SW 1271 (cell line): ENCODE measurements around the gene RGS10.
"Not testable (repeated sequence)": the region's sequence is repeated elsewhere in the genome, so short reads cannot be mapped to it uniquely, and the experiment has no call there.

Source experiments
- DNase-seq, 2 experiments: peaks; one replicate each; lab custom pipeline; 2025; lab: John Stamatoyannopoulos, UW

The RGS10 gene

GRCh38 chr10:119542357-119542987 is at the start of gene RGS10:
Gene RGS10 (minus strand): TSS chr10:119542719. CDS start chr10:119542638, 81 bp downstream.
- peak in 1 of 2 experiments; percentile 25 for DNase-seq

GRCh38 chr10:119588071-119588470 is 45.6 kb upstream of the RGS10 start:
- no peak for DNase-seq

DNA sequence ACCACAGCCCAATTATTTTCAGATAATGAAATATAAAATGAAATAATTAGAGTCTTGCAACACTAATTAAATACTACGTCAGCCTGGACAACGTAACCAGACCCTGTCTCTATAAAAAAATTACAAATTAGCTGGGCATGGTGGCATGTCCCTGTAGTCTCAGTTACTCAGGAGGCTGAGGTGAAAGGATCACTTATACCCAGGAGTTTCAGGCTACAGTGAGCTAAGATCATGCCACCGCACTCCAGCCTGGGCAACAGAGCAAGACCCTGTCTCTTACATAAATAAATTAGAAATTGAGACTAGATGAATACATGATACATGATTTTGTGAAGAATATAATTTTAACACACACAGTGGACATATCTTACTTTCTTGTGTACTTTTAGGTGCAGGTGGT is 35.8 kb upstream of the RGS10 start:
- no peak for DNase-seq

DNA sequence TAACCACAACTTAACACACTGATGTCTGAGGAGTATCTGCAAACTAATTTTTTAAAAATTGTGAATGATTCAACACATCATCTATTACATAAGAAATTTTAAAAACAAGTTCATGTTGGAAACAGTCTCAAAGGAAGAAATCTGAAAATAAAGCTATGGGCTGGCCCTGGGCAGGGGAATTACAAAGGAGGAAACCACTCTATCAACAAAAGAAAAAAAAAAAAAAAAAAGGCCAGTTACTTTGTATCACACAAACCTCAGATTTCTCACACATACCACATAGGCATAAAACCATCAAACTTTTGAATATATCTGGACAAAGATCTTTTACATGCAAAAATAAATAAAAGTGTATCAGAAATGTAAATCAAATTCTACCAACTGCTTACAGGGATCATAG is 33.5 kb upstream of the RGS10 start:
- DNase-seq, result no peak

DNA sequence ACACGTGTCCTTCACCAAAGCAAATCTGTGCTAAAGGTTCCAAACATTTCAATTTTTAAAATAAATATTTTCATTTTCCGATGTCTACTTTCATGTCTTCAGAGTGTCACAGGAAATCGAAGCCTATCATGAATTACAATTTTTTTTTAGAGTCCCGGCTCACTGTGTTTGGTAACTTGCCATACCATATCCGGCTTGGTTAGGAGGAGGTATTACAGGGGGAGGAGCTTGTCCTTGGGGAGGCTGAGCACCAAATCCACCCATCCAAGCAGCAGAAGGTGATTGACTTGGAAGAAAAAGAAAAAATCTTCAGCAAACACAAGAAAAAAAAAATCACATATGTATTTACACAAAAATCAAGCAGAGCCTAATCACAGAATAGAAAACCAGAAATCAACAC is 33.0 kb upstream of the RGS10 start:
- no peak for DNase-seq

DNA sequence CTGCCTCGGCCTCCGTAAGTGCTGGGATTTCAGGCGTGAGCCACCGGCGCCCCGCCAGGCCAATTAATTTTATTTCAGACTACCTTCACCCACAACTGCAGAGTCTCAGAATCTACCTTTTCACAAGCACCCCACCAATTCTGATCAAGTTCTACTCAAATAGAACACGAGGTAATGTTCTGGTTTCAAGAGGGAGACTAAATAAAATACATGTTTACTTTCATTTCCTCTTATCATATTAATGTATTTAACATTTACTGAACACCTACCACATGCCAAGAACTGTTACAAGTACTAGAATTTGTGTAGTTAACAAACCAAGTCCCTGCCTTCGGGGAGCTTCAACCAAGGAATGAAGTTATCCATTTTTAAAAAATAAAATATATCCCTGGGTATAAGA is 25.5 kb upstream of the RGS10 start:
- no peak for DNase-seq

GRCh38 chr10:119562097-119562496 is 19.6 kb upstream of the RGS10 start:
- DNase-seq, result no peak

GRCh38 chr10:119559511-119559910 is 17.0 kb upstream of the RGS10 start:
- not testable (repeated sequence) for DNase-seq

- DNase-seq, result not testable (repeated sequence)
These were observed 13.6 kb upstream of the RGS10 start for GRCh38 chr10:119556081-119556480.

- no peak for DNase-seq
These were observed 12.8 kb upstream of the RGS10 start for GRCh38 chr10:119555178-119555784.

GRCh38 chr10:119550827-119551226 is 8.3 kb upstream of the RGS10 start:
- no peak for DNase-seq

DNA sequence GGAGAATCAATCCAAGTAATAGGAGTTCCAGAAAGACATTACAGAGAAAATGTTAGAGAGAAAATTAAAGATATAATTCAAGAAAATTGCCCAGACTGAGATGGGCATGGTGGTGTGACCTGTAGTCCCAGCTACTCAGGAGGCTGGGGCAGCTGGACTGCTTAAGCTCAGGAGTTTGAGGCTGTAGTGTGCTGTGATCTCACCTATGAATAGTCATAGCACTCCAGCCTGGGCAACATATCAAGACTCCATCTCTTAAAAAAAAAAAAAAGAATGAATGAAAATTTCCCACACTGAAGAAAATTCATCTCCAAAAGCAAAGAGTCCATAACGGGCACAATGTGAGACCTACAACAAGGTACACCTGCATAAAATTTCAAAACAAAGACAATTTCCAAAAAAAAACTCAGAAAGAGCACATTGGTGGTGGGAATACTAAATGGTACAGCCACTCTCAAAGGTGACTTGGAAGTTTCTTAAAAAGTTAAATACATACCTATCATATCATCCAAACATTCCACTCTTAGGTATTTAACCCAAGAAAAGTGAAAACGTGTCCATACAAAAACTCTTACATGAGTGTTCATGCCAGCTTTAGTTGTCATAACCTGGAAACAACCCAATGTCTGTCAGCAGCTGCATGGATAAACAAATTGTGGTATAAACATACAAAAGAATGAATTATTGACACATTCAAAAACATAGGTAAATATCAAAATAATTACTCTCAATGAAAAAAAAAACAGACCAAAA is 6.9 kb upstream of the RGS10 start:
- DNase-seq, result no peak

DNA sequence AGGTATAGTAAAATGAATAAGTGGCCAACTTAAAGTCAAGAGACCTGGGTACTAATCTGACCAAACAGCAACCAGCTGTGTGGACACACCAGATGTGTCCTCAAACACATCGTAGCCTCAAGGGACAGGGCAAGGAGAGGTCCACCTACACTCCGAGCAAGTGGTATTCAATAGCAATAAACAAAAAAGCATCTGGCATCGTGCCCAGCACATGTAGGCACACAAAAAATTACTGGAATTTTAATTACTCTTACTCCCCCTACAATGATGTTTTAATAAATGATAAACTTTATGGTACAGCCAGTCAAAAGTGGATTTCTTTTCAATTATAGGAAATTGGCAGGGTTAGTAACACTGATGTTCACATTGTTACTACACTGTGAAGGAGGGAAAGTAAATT is 3.5 kb upstream of the RGS10 start:
- DNase-seq, result no peak

GRCh38 chr10:119545310-119545709 is 2.8 kb upstream of the RGS10 start:
- DNase-seq, result no peak

DNA sequence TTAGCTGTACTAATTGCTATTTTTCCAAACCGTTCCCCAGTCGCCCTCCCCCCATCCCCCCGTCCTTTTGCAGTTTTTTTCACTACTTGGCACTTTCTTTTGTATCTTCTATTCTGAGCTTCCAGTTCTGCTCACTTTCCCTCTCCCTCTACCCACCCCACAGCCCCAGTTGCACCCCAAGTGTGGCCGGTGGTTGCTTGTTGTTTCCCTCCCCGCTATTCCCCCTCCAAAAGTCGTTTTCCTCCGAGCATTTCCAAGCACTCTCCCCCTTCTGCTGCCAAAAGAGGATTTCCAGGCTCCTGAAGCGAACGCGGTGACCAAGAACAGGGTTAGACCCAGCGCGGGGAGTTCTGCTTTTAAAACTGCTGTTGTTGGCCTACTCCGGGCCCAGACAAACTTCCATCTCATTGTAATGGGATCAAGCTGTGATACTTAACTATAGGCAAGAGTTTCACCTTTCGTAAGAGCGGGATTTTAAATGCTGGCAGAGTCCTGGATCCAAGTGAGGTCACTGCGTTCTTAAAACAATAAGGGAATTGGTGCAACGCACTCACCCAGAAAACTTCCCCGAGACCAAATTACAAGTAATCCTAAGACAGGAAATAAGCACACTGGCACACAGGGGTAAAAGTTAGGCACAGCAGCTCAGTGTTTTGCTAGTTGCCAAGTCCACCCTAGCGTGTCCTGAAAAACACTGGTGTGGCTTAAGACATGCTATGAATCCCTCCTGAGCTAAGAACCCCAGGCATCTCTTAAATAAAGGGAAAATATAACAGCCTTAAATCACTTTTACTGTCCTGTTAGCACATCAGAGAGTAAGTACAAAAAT is 1.5 kb upstream of the RGS10 start:
- no peak for DNase-seq

DNA sequence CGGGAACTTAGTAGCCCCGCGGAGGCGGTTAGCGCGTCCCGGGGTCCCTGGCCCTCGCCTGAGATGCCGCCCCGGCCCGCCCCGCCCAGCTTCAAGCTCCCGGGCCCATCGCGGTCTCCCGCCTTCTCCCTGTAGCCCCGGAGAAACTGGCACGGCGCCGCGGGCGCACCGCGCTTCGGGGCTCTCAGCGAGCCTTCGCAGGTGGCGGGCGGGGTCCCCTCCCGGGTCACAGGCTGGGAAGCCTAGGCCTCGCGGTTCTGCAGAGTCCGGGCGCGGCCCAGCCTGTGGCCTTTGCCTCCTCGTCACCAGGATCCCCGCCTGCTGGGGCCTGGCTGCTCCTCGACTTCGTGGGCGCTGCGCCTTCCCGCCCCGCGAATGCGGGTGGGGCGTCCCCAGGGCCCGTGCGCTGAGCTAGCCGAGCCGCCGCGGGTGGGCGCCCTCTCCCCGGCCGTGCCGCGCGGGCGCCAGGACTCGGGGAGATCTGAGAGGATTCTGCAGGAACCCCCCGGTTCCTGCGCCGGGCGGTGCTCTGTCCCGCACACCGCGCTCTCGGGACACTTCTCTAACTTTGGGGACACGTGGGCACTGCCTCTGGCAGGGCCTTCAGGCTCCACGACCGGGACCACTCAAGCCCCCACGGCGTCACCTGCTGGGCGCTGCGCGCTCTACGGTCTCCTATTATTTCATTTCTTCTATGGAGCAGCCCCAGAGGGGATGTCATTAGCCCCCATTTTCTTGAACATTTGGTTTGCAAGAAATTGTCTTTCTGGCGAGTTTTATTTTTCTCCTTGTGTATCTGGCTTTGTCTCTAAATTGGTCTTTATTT is 682 bp upstream of the RGS10 start:
- peak in 1 of 2 experiments; percentile 44 for DNase-seq

DNA sequence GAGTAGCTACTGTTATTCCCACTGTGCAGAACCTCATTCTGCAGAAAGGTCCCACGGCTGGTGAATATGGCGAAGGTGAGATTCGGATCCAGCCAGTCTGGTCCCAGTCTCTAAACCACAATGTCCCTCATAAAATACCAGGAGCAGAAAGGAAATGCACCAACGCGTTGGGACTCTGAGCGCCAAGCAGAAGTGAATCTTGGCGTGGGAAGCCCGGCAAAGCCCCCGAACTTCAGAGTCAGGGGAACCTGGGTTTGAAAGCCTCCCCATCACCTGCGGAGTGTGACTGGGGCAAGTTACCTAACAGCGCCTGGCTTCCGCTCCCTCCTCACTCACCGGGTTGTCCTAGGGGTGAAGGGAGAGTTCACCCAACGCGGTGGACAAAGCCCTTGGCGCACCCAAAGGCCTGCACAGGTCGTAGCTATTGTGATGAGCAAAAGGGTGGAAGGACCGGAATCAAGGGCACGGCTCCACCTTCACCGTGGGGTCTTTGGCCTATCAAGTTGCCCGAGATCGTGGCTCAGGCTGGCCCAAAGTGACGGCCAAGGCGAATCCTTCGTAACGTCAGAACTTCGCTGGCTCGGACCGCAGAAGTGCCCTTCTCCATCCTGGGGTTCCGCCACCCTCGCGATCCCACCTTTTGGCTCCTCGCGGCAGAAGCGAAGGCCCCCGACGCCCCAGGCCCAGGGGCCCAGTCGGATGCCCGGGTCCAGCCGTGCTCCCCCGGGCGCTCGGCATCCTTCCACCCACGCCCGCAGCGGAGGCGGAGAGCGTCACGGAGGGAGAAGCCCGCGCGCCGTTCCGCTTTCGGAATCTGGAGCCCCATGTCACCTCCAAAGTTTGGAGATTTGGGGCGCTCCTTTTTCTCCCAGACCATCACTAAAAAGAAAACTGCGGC is 811 bp downstream of the RGS10 start:
- DNase-seq, result no peak

GRCh38 chr10:119541046-119541445 is 1.5 kb downstream of the RGS10 start:
- DNase-seq, result no peak

DNA sequence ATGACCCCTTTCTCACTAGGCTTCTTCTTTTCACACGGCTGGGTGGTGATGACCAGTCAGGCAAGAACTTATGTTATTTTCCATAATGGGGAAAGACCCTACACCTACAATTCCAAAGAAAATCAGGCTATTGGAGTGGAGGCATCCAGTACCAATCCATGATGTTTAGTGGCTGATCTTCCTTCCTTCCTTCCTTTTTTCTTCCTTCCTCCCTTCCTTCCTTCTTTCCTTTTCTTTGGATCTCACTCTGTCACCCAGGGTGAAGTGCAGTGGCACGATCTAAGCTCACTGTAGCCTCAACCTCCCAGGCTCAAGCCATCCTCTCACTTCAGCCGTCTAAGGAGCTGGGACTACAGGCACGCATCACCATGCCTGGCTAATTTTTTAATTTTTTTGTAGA is 2.5 kb downstream of the RGS10 start:
- DNase-seq, result no peak

GRCh38 chr10:119539359-119539825 is 3.1 kb downstream of the RGS10 start:
- DNase-seq, result no peak
